Naive thymus-derived CD4-positive, alpha-beta T cell (primary cell): ENCODE results near the gene COL27A1. TPM values are rescaled to one million over a fixed set of nuclear protein-coding genes. Genes with fewer than 3 reads are reported as not detected.

Experiments
- ATAC-seq: fragments of 150-1000 bp; cut with Tn5 transposase; 2 replicates; pipeline ENCODE4 v1.10.0; 2021; ENCODE audit warnings: mild to moderate bottlenecking, moderate library complexity
- CTCF ChIA-PET: fragments of 350-600 bp; sonication (Branson Sonifier 250); formaldehyde crosslinking; loops from one replicate; lab custom pipeline; 2021; ENCODE audit warnings: antibody characterized with exemption; lab: Charles Lee
- POLR2A ChIA-PET: fragments of 350-600 bp; sonication (Branson Sonifier 250); formaldehyde crosslinking; loops from one replicate; lab custom pipeline; 2021; ENCODE audit warnings: antibody characterized with exemption, inconsistent platforms; lab: Charles Lee
- DNase-seq, 9 donors: peaks; one replicate each; pipeline versions ENCODE4 v3.0.0 to v3.0.0-alpha.2; 2020 to 2022; ENCODE audit warnings: mixed read lengths in 1 of 9
- H3K27ac ChIP-seq: one replicate; pipeline ENCODE4 v1.7.0; 2013; ENCODE audit warnings: mild to moderate bottlenecking, low read depth, low read length, moderate library complexity
- H3K27me3 ChIP-seq, 2 donors: one replicate each; pipeline ENCODE4 v1.7.0; 2013; ENCODE audit warnings: low read length in 2 of 2, mild to moderate bottlenecking in 2 of 2, moderate library complexity in 2 of 2; ENCODE audit not compliant: control insufficient read depth in 2 of 2, insufficient read depth in 2 of 2
- H3K36me3 ChIP-seq, 3 experiments: 1 replicate in 2 of 3; 2 replicates in 1 of 3; pipeline ENCODE4 v1.7.0; 2013; ENCODE audit warnings: low read length in 3 of 3, mild to moderate bottlenecking in 3 of 3, moderate library complexity in 1 of 3; ENCODE audit not compliant: insufficient read depth in 3 of 3, control insufficient read depth in 2 of 3
- H3K4me1 ChIP-seq, 2 donors: one replicate each; pipeline ENCODE4 v1.7.0; 2013; ENCODE audit warnings: low read length in 2 of 2, mild to moderate bottlenecking in 2 of 2, moderate library complexity in 1 of 2; ENCODE audit not compliant: control insufficient read depth in 2 of 2, insufficient read depth in 2 of 2
- H3K4me3 ChIP-seq: 2 replicates; pipeline ENCODE4 v1.7.0; 2013; ENCODE audit warnings: mild to moderate bottlenecking, low read length
- H3K9me3 ChIP-seq, 3 experiments: 1 replicate in 2 of 3; 2 replicates in 1 of 3; pipeline ENCODE4 v1.7.0; 2013; ENCODE audit warnings: low read length in 3 of 3; ENCODE audit not compliant: control insufficient read depth in 2 of 3
- H3K27ac Mint-ChIP-seq, 9 donors: one replicate each; pipeline ENCODE4 v1.8.0; 2020 to 2022; ENCODE audit warnings: mixed read lengths in 9 of 9, mild to moderate bottlenecking in 8 of 9, moderate library complexity in 5 of 9, inconsistent platforms in 2 of 9
- H3K27me3 Mint-ChIP-seq, 5 donors: one replicate each; pipeline ENCODE4 v1.8.0; 2021 to 2022; ENCODE audit warnings: mixed read lengths in 5 of 5, mild to moderate bottlenecking in 1 of 5
- H3K36me3 Mint-ChIP-seq, 5 donors: one replicate each; pipeline ENCODE4 v1.8.0; 2020 to 2022; ENCODE audit warnings: mixed read lengths in 5 of 5, mild to moderate bottlenecking in 3 of 5, inconsistent platforms in 1 of 5
- H3K4me1 Mint-ChIP-seq, 7 donors: one replicate each; pipeline ENCODE4 v1.8.0; 2020 to 2022; ENCODE audit warnings: mixed read lengths in 7 of 7, mild to moderate bottlenecking in 3 of 7, inconsistent platforms in 1 of 7
- H3K4me3 Mint-ChIP-seq, 10 donors: one replicate each; pipeline ENCODE4 v1.8.0; 2020 to 2022; ENCODE audit warnings: mild to moderate bottlenecking in 10 of 10, mixed read lengths in 10 of 10, moderate library complexity in 6 of 10, inconsistent platforms in 2 of 10
- H3K9me3 Mint-ChIP-seq, 11 donors: one replicate each; pipeline ENCODE4 v1.8.0; 2020 to 2022; ENCODE audit warnings: mixed read lengths in 11 of 11, mild to moderate bottlenecking in 4 of 11, inconsistent platforms in 1 of 11, moderate library complexity in 1 of 11
- intact Hi-C, 2 donors: fragments of 100-400 bp; cut with micrococcal nuclease; formaldehyde crosslinking; loops; one replicate each; pipeline ENCODE4 v1.15.1; 2023
- polyA plus RNA-seq, 2 donors: library from polyadenylated mRNA; unstranded; fragments of 300-500 nt; fragmentation: Illumina TruSeq; gene quantifications; one replicate each; pipeline ENCODE4 v1.2.3, GENCODE V29; 2021
- total RNA-seq, 6 experiments: library from RNA in 5 of 6; stranded (reverse) in 5 of 6; gene quantifications; 1 replicate in 5 of 6; 2 replicates in 1 of 6; pipeline ENCODE4 v1.2.3 and lab custom pipeline; 2021 to 2026

The COL27A1 gene
- total and polyA plus RNA-seq, 7 experiments from 2014 or later: 1.2 to 2.4 (median 1.9) TPM; not detected in 2

GRCh38 chr9:114216976-114217375 is 61.6 kb downstream of the COL27A1 start:
- H3K4me1 Mint-ChIP-seq: no peaks in the 10 kb centered on the region
- POLR2A ChIA-PET: no interaction called here
- no peak overlapping the region for H3K27ac Mint-ChIP-seq
- no peaks in the 10 kb centered on the region for H3K4me1 ChIP-seq
- peaks cover 0 to 2% (median 0%) of the 10 kb centered on the region in 5 donors for H3K27me3 Mint-ChIP-seq
- DNase-seq (no peak), ATAC-seq (no peak)
- CTCF ChIA-PET: interaction anchor here (0.5 to 0.7 kb wide), 2 partner anchors 58 to 578 kb away, joined by 3 read pairs; no protein-coding TSS in a partner anchor
- H3K9me3 Mint-ChIP-seq: no peaks in the 10 kb centered on the region
- no peaks in the 10 kb centered on the region for H3K36me3 Mint-ChIP-seq
- intact Hi-C loops: no loop called here
- H3K4me3 Mint-ChIP-seq: no peak overlapping the region
- no peaks in the 10 kb centered on the region for H3K27me3 ChIP-seq
- H3K9me3 ChIP-seq: no peaks in the 10 kb centered on the region
- no peak overlapping the region for H3K27ac ChIP-seq
- H3K36me3 ChIP-seq: no peaks in the 10 kb centered on the region
- no peak overlapping the region for H3K4me3 ChIP-seq

DNA sequence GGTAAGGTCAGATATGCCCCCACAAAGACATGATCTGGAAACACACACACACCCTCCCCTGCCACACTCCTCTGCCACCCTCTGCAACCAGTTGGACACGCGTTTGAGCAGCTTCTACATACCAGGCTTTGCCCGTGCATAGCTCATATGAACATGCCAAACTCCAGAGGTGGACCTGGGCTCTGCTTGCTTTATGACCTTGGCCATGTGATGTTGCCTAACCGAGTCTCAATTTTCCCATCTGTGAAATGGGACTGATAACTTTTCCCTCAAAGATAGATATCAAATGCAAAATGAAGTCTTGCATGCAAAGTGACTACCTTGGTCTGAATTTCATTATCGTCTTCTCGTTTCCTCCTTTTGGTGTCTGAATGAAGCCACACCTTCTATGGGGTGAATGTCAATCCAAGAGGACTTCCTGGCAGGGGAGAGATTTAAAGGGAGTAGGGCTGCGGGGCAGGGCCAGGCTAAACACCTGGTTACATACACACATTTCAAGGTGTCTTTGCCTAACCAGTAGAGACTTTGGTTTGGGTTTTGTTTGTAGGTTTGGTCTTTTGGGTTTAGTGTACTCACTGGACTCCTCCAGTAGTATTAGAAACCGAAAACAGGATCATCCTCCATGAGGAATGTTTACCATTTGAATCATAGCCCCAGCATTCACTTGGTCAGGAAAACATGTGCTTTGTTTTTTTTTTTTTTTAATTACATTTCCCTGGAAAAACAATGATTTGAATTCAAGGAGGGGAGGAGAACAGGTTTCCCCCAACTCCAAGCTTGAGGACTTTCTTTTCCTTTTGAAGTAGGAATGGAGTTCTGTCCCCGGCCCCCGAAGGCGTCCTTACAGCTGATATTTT is 63.2 kb downstream of the COL27A1 start:
- intact Hi-C loops: no loop called here
- H3K9me3 ChIP-seq: no peaks in the 10 kb centered on the region
- no peaks in the 10 kb centered on the region for H3K4me1 Mint-ChIP-seq
- no peaks in the 10 kb centered on the region for H3K36me3 Mint-ChIP-seq
- CTCF ChIA-PET: no interaction called here
- H3K27me3 ChIP-seq: no peaks in the 10 kb centered on the region
- H3K27me3 Mint-ChIP-seq: peaks cover 0 to 2% (median 0%) of the 10 kb centered on the region in 5 donors
- H3K27ac ChIP-seq: no peak overlapping the region
- H3K4me1 ChIP-seq: no peaks in the 10 kb centered on the region
- H3K9me3 Mint-ChIP-seq: no peaks in the 10 kb centered on the region
- no peak for DNase-seq
- no peak overlapping the region for H3K4me3 ChIP-seq
- no peak overlapping the region for H3K27ac Mint-ChIP-seq
- POLR2A ChIA-PET: no interaction called here
- no peaks in the 10 kb centered on the region for H3K36me3 ChIP-seq
- no peak overlapping the region for H3K4me3 Mint-ChIP-seq
- ATAC-seq: no peak

GRCh38 chr9:114220061-114220541 is 64.8 kb downstream of the COL27A1 start:
- Mint-ChIP-seq H3K27me3 (peaks cover 0 to 2% (median 0%) of the 10 kb centered on the region in 5 donors), H3K4me3 (no peak overlapping the region), H3K36me3 (no peaks in the 10 kb centered on the region), H3K4me1 (no peaks in the 10 kb centered on the region), H3K9me3 (no peaks in the 10 kb centered on the region), H3K27ac (no peak overlapping the region)
- H3K36me3 ChIP-seq: no peaks in the 10 kb centered on the region
- DNase-seq (no peak), ATAC-seq (no peak)
- H3K27me3 ChIP-seq: no peaks in the 10 kb centered on the region
- ChIA-PET CTCF (no interaction called here), POLR2A (no interaction called here)
- no peaks in the 10 kb centered on the region for H3K9me3 ChIP-seq
- H3K27ac ChIP-seq: no peak overlapping the region
- no peak overlapping the region for H3K4me3 ChIP-seq
- no peaks in the 10 kb centered on the region for H3K4me1 ChIP-seq
- intact Hi-C loops: no loop called here

DNA sequence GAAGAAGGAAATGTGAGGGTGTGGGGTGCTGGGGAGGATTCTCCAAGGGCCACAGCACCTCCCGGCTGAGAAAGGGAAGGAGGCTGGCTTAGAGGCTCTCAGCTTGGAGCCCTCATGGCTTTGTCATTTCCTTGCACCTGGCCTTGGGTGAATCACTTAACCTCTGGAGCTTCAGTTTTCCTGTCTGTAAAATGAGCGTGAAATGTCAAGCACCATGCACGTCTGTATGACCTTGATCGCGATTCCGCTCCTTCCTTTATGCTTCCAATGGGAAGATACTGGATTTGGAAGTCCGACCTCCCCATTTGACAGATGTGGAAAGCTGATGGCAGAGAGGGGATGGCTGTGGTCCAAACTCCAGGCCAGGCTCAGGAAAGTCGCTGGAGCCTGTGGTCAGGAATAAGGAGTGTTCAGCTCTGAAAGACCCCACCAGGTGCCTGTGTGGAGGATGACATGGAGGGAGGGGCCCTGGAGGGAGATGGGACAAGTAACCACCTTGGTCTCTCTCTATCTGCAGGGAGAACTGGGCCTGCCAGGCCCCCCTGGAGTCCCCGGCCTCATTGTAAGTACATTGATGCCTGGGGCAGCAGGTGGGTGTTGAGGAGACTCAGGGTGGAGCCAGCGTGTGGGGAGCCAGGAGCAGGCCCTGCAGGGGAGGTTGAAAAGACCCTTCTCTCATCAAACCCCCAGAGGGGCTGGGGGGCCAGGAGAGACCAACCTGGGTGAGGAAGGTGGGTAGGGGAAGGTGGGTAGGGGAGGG is 66.5 kb downstream of the COL27A1 start:
- Mint-ChIP-seq H3K4me3 (no peak overlapping the region), H3K4me1 (no peaks in the 10 kb centered on the region), H3K9me3 (no peaks in the 10 kb centered on the region), H3K27ac (no peak overlapping the region), H3K36me3 (no peaks in the 10 kb centered on the region), H3K27me3 (peaks cover 0 to 4% (median 0%) of the 10 kb centered on the region in 5 donors)
- Histone ChIP-seq H3K4me1 (no peaks in the 10 kb centered on the region), H3K9me3 (no peaks in the 10 kb centered on the region), H3K27ac (no peak overlapping the region), H3K36me3 (no peaks in the 10 kb centered on the region), H3K4me3 (no peak overlapping the region), H3K27me3 (no peaks in the 10 kb centered on the region)
- intact Hi-C loops: no loop called here
- ChIA-PET CTCF (no interaction called here), POLR2A (no interaction called here)
- ATAC-seq (no peak), DNase-seq (no peak)

GRCh38 chr9:114223564-114224246 is 68.4 kb downstream of the COL27A1 start:
- no peak overlapping the region for H3K4me3 Mint-ChIP-seq
- Histone ChIP-seq H3K4me1 (no peaks in the 10 kb centered on the region), H3K27me3 (no peaks in the 10 kb centered on the region), H3K36me3 (no peaks in the 10 kb centered on the region), H3K27ac (no peak overlapping the region), H3K9me3 (no peaks in the 10 kb centered on the region), H3K4me3 (no peak overlapping the region)
- no peaks in the 10 kb centered on the region for H3K36me3 Mint-ChIP-seq
- intact Hi-C loops: no loop called here
- no peaks in the 10 kb centered on the region for H3K4me1 Mint-ChIP-seq
- no peak for ATAC-seq
- no peak overlapping the region for H3K27ac Mint-ChIP-seq
- H3K27me3 Mint-ChIP-seq: peaks cover 0 to 6% (median 0%) of the 10 kb centered on the region in 5 donors
- DNase-seq: no peak
- POLR2A ChIA-PET: interaction anchor here (0.5 kb wide), 1 partner anchor 67 kb away, joined by 3 read pairs; no protein-coding TSS in a partner anchor
- CTCF ChIA-PET: no interaction called here
- no peaks in the 10 kb centered on the region for H3K9me3 Mint-ChIP-seq

GRCh38 chr9:114224247-114224610 is 68.9 kb downstream of the COL27A1 start:
- POLR2A ChIA-PET: interaction anchor here (0.5 kb wide), 1 partner anchor 68 kb away, joined by 3 read pairs; no protein-coding TSS in a partner anchor
- Mint-ChIP-seq H3K27me3 (peaks cover 0 to 6% (median 0%) of the 10 kb centered on the region in 5 donors), H3K4me3 (no peak overlapping the region), H3K36me3 (no peaks in the 10 kb centered on the region), H3K27ac (no peak overlapping the region), H3K9me3 (no peaks in the 10 kb centered on the region), H3K4me1 (no peaks in the 10 kb centered on the region)
- ATAC-seq (no peak), DNase-seq (no peak)
- intact Hi-C loops: no loop called here
- Histone ChIP-seq H3K27me3 (no peaks in the 10 kb centered on the region), H3K9me3 (no peaks in the 10 kb centered on the region), H3K4me1 (no peaks in the 10 kb centered on the region), H3K27ac (no peak overlapping the region), H3K36me3 (no peaks in the 10 kb centered on the region), H3K4me3 (no peak overlapping the region)
- CTCF ChIA-PET: no interaction called here
